KMS-11 (cell line): Measurements from ENCODE around the gene PIGU.

Experiments
- H2AFZ ChIP-seq: fragments of 200-600 bp; sonication (generic); 2 replicates; pipeline ENCODE4 v1.6.1; 2016; ENCODE audit warnings: antibody characterized with exemption, mixed run types, low read depth
- H3K27ac ChIP-seq: fragments of 200-600 bp; sonication (generic); 2 replicates; pipeline ENCODE4 v1.6.1; 2016; ENCODE audit warnings: mild to moderate bottlenecking, mixed run types
- H3K27me3 ChIP-seq: fragments of 200-600 bp; sonication (generic); 2 replicates; pipeline ENCODE4 v1.6.1; 2017; ENCODE audit warnings: mild to moderate bottlenecking, low read depth, mixed run types, moderate library complexity; ENCODE audit not compliant: insufficient read depth
- H3K36me3 ChIP-seq: fragments of 200-600 bp; sonication (generic); 2 replicates; pipeline ENCODE4 v1.6.1; 2017; ENCODE audit warnings: mild to moderate bottlenecking, mixed run types; ENCODE audit not compliant: insufficient read depth
- H3K4me1 ChIP-seq: fragments of 200-600 bp; sonication (generic); 2 replicates; pipeline ENCODE4 v1.6.1; 2016; ENCODE audit warnings: mild to moderate bottlenecking, low read depth, mixed run types; ENCODE audit not compliant: poor library complexity, severe bottlenecking
- H3K4me2 ChIP-seq: fragments of 200-600 bp; sonication (generic); 2 replicates; pipeline ENCODE4 v1.7.0; 2016; ENCODE audit warnings: mild to moderate bottlenecking, mixed run types
- H3K4me3 ChIP-seq: fragments of 200-600 bp; sonication (generic); IDR thresholded peaks from 2 replicates; pipeline ENCODE4 v1.6.1; 2017; ENCODE audit warnings: low read depth, low read length, mixed read lengths; ENCODE audit not compliant: insufficient read depth
- H3K79me2 ChIP-seq: fragments of 200-600 bp; sonication (generic); 2 replicates; pipeline ENCODE4 v1.6.1; 2016; ENCODE audit warnings: low read depth, mixed run types; ENCODE audit not compliant: insufficient read depth
- H3K9ac ChIP-seq: fragments of 200-600 bp; sonication (generic); 2 replicates; pipeline ENCODE4 v1.6.1; 2016; ENCODE audit warnings: mild to moderate bottlenecking, mixed run types
- H4K20me1 ChIP-seq: fragments of 200-600 bp; sonication (generic); 2 replicates; pipeline ENCODE4 v1.6.1; 2016; ENCODE audit warnings: mild to moderate bottlenecking, mixed run types; ENCODE audit not compliant: insufficient read depth
- CTCF ChIP-seq: fragments of 200-600 bp; sonication (generic); conservative IDR thresholded peaks from 2 replicates; pipeline ENCODE4 v1.6.1; 2017; ENCODE audit warnings: low read depth, mild to moderate bottlenecking, antibody characterized with exemption, low read length, moderate library complexity, mixed read lengths

PIGU gene

GRCh38 chr20:34701405-34702085 lies 24.7 kb upstream of the PIGU start:
- H3K36me3 ChIP-seq, result no peaks in the 10 kb centered on the region
- H3K79me2 ChIP-seq, result no peaks in the 10 kb centered on the region
- no peak overlapping the region for H3K4me3 ChIP-seq
- no peak for TF ChIP-seq CTCF
- H3K27me3 ChIP-seq, result no peaks in the 10 kb centered on the region
- no peaks in the 10 kb centered on the region for H4K20me1 ChIP-seq
- no peak overlapping the region for H3K9ac ChIP-seq
- H3K27ac ChIP-seq, result no peak overlapping the region
- H2AFZ ChIP-seq, result no peak overlapping the region
- peaks cover 16% of the 10 kb centered on the region for H3K4me1 ChIP-seq
- no peak overlapping the region for H3K4me2 ChIP-seq

- H3K27me3 ChIP-seq, result no peaks in the 10 kb centered on the region
- no peak overlapping the region for H2AFZ ChIP-seq
- no peak overlapping the region for H3K9ac ChIP-seq
- H3K79me2 ChIP-seq, result no peaks in the 10 kb centered on the region
- TF ChIP-seq CTCF, result no peak
- H3K4me3 ChIP-seq, result no peak overlapping the region
- no peak overlapping the region for H3K27ac ChIP-seq
- H3K36me3 ChIP-seq, result no peaks in the 10 kb centered on the region
- H3K4me2 ChIP-seq, result no peak overlapping the region
- H3K4me1 ChIP-seq, result no peaks in the 10 kb centered on the region
- no peaks in the 10 kb centered on the region for H4K20me1 ChIP-seq
Measured at GRCh38 chr20:34693414-34693813, 16.5 kb upstream of the PIGU start.

GRCh38 chr20:34691838-34692237 lies 14.9 kb upstream of the PIGU start:
- TF ChIP-seq CTCF, result no peak

GRCh38 chr20:34689486-34689885 lies 12.6 kb upstream of the PIGU start:
- no peak overlapping the region for H3K27ac ChIP-seq
- no peaks in the 10 kb centered on the region for H4K20me1 ChIP-seq
- H3K4me3 ChIP-seq, result no peak overlapping the region
- H3K27me3 ChIP-seq, result no peaks in the 10 kb centered on the region
- H3K36me3 ChIP-seq, result no peaks in the 10 kb centered on the region
- H3K9ac ChIP-seq, result no peak overlapping the region
- no peaks in the 10 kb centered on the region for H3K4me1 ChIP-seq
- no peak overlapping the region for H3K4me2 ChIP-seq
- TF ChIP-seq CTCF, result no peak
- H2AFZ ChIP-seq, result no peak overlapping the region
- H3K79me2 ChIP-seq, result no peaks in the 10 kb centered on the region

More at GRCh38 chr20:34691838-34692237, 14.9 kb upstream of the PIGU start:
- Histone ChIP-seq H3K27ac (no peak overlapping the region), H4K20me1 (no peaks in the 10 kb centered on the region), H3K4me2 (no peak overlapping the region), H3K4me1 (no peaks in the 10 kb centered on the region), H3K4me3 (no peak overlapping the region), H3K27me3 (no peaks in the 10 kb centered on the region), H3K36me3 (no peaks in the 10 kb centered on the region), H3K79me2 (no peaks in the 10 kb centered on the region), H2AFZ (no peak overlapping the region), H3K9ac (no peak overlapping the region)
